IMR-90 (cell line): Measurements from ENCODE around the gene PPM1H. TPM values are rescaled to one million over a fixed set of nuclear protein-coding genes. Genes with fewer than 3 reads are reported as not detected.

Experiments used
- ATAC-seq: fragments of 200-7000 bp; cut with Tn5 transposase; 2 replicates; pipeline ENCODE4 v1.9.1; 2020; ENCODE audit warnings: low read depth, mild to moderate bottlenecking, moderate library complexity
- BruUV-seq: library from RNA; stranded (reverse); fragments of 400-500 nt; replicated peaks from 2 replicates; lab custom pipeline; 2021; lab: Mats Ljungman, UMichigan
- CTCF ChIA-PET: fragments of 300-600 bp; formaldehyde crosslinking; extraction: SDS; loops from one replicate; lab custom pipeline; 2021; ENCODE audit warnings: antibody characterized with exemption; lab: Yijun Ruan, JAX
- POLR2A ChIA-PET: fragments of 300-600 bp; sonication (Branson Sonifier 250); formaldehyde crosslinking; loops from one replicate; lab custom pipeline; 2022; ENCODE audit warnings: antibody characterized with exemption; ENCODE audit not compliant: unreplicated experiment; lab: Charles Lee
- DNase-seq: peaks from one replicate; pipeline ENCODE4 v3.0.0; 2013
- H2AFZ ChIP-seq: replicated peaks from 2 replicates; pipeline ENCODE3; 2013; ENCODE audit warnings: low read length, mild to moderate bottlenecking; ENCODE audit not compliant: poor library complexity
- H2AK5ac ChIP-seq: 2 replicates; pipeline ENCODE4 v1.6.1; 2013; ENCODE audit warnings: low read depth, low read length, inconsistent platforms
- H2AK9ac ChIP-seq: replicated peaks from 2 replicates; pipeline ENCODE3; 2013; ENCODE audit warnings: mild to moderate bottlenecking, low read depth, low read length, moderate library complexity; ENCODE audit not compliant: poor library complexity
- H2BK120ac ChIP-seq: 2 replicates; pipeline ENCODE4 v1.6.1; 2013; ENCODE audit warnings: low read depth, low read length, inconsistent platforms
- H2BK15ac ChIP-seq: 3 replicates; pipeline ENCODE4 v1.6.1; 2013; ENCODE audit warnings: low read depth, low read length, inconsistent platforms
- H2BK20ac ChIP-seq: 2 replicates; pipeline ENCODE4 v1.6.1; 2013; ENCODE audit warnings: low read depth, mild to moderate bottlenecking, inconsistent platforms, low read length, moderate library complexity
- H2BK5ac ChIP-seq: 2 replicates; pipeline ENCODE4 v1.6.1; 2013; ENCODE audit warnings: mild to moderate bottlenecking, low read depth, low read length, inconsistent platforms; ENCODE audit not compliant: poor library complexity, severe bottlenecking
- H3K14ac ChIP-seq: replicated peaks from 2 replicates; pipeline ENCODE4 v1.6.1; 2013; ENCODE audit warnings: low read depth, low read length, inconsistent platforms
- H3K18ac ChIP-seq: 2 replicates; pipeline ENCODE4 v1.6.1; 2013; ENCODE audit warnings: low read depth, low read length, control low read depth
- H3K23ac ChIP-seq: 2 replicates; pipeline ENCODE4 v1.6.1; 2013; ENCODE audit warnings: low read depth, low read length, inconsistent platforms
- H3K27ac ChIP-seq: 2 replicates; pipeline ENCODE4 v1.5.1; 2013; ENCODE audit warnings: mild to moderate bottlenecking, control low read depth, low read length; ENCODE audit not compliant: insufficient read depth
- H3K27me3 ChIP-seq: 2 replicates; pipeline ENCODE4 v1.6.1; 2013; ENCODE audit warnings: low read length; ENCODE audit not compliant: control insufficient read depth, insufficient read depth
- H3K36me3 ChIP-seq: 2 replicates; pipeline ENCODE4 v1.6.1; 2013; ENCODE audit warnings: low read length, mixed read lengths; ENCODE audit not compliant: control insufficient read depth, insufficient read depth
- H3K4ac ChIP-seq: 2 replicates; pipeline ENCODE4 v1.6.1; 2013; ENCODE audit warnings: low read depth, low read length, inconsistent platforms
- H3K4me1 ChIP-seq: 2 replicates; pipeline ENCODE4 v1.6.1; 2013; ENCODE audit warnings: low read length, mixed read lengths; ENCODE audit not compliant: control insufficient read depth, insufficient read depth
- H3K4me2 ChIP-seq: 2 replicates; pipeline ENCODE4 v1.6.1; 2013; ENCODE audit warnings: low read depth, mild to moderate bottlenecking, control low read depth, low read length, moderate library complexity
- H3K4me3 ChIP-seq: 2 replicates; pipeline ENCODE4 v1.5.1; 2013; ENCODE audit warnings: low read depth, mild to moderate bottlenecking, control low read depth, low read length, moderate library complexity; ENCODE audit not compliant: insufficient read depth
- H3K56ac ChIP-seq: 2 replicates; pipeline ENCODE4 v1.6.1; 2013; ENCODE audit warnings: low read length, inconsistent platforms; ENCODE audit not compliant: insufficient read depth; ENCODE audit errors: extremely low read depth
- H3K79me1 ChIP-seq, 2 experiments: 2 replicates each; pipeline ENCODE4 v1.6.1; 2013; ENCODE audit warnings: low read length in 2 of 2, inconsistent platforms in 1 of 2, low read depth in 1 of 2
- H3K9ac ChIP-seq: 2 replicates; pipeline ENCODE4 v1.6.1; 2013; ENCODE audit warnings: low read depth, low read length, control low read depth
- H3K9me1 ChIP-seq: 2 replicates; pipeline ENCODE4 v1.6.1; 2013; ENCODE audit warnings: low read length, inconsistent platforms; ENCODE audit not compliant: insufficient read depth
- H3K9me3 ChIP-seq: 2 replicates; pipeline ENCODE4 v1.6.1; 2013; ENCODE audit warnings: low read length; ENCODE audit not compliant: control insufficient read depth, insufficient read depth
- H4K20me1 ChIP-seq: 2 replicates; pipeline ENCODE4 v1.6.1; 2013; ENCODE audit warnings: low read length, inconsistent platforms; ENCODE audit not compliant: insufficient read depth
- H4K5ac ChIP-seq: 2 replicates; pipeline ENCODE4 v1.6.1; 2013; ENCODE audit warnings: mild to moderate bottlenecking, low read depth, low read length, control low read depth
- H4K8ac ChIP-seq, 2 experiments: 2 replicates each; pipeline ENCODE4 v1.6.1; 2013; ENCODE audit warnings: low read depth in 2 of 2, low read length in 2 of 2, control low read depth in 1 of 2, inconsistent platforms in 1 of 2
- H4K91ac ChIP-seq: 2 replicates; pipeline ENCODE4 v1.6.1; 2013; ENCODE audit warnings: low read depth, low read length, inconsistent platforms; ENCODE audit not compliant: insufficient read depth
- BHLHE40 ChIP-seq: fragments of 150-350 bp; IDR thresholded peaks from 2 replicates; pipeline ENCODE4 v1.6.1; 2016; ENCODE audit warnings: mild to moderate bottlenecking, low read depth, low read length
- CEBPB ChIP-seq: IDR thresholded peaks from 2 replicates; pipeline ENCODE4 v1.6.1; 2012; ENCODE audit warnings: low read depth, low read length, improper control_type of control experiment
- CHD1 ChIP-seq: IDR thresholded peaks from 2 replicates; pipeline ENCODE4 v1.6.1; 2012; ENCODE audit warnings: low read depth, low read length, improper control_type of control experiment
- CTCF ChIP-seq: conservative IDR thresholded peaks from 2 replicates; pipeline ENCODE4 v1.5.1; 2012; ENCODE audit warnings: mild to moderate bottlenecking, low read depth, low read length, improper control_type of control experiment
- ELK1 ChIP-seq: fragments of 150-350 bp; IDR thresholded peaks from 2 replicates; pipeline ENCODE4 v1.6.1; 2016; ENCODE audit warnings: low read depth, mild to moderate bottlenecking, low read length, moderate library complexity, borderline replicate concordance
- MAFK ChIP-seq: IDR thresholded peaks from 2 replicates; pipeline ENCODE4 v1.6.1; 2012; ENCODE audit warnings: low read depth, low read length, improper control_type of control experiment
- MAZ ChIP-seq: IDR thresholded peaks from 2 replicates; pipeline ENCODE4 v1.6.1; 2012; ENCODE audit warnings: low read depth, mild to moderate bottlenecking, low read length, improper control_type of control experiment, moderate library complexity, borderline replicate concordance
- MXI1 ChIP-seq: IDR thresholded peaks from 2 replicates; pipeline ENCODE4 v1.6.1; 2012; ENCODE audit warnings: low read depth, mild to moderate bottlenecking, low read length, moderate library complexity, borderline replicate concordance
- NFE2L2 ChIP-seq: fragments of 150-350 bp; IDR thresholded peaks from 2 replicates; pipeline ENCODE4 v1.6.1; 2016; ENCODE audit warnings: low read depth, mild to moderate bottlenecking, low read length
- POLR2A ChIP-seq: IDR thresholded peaks from 2 replicates; pipeline ENCODE4 v1.6.1; 2012; ENCODE audit warnings: mild to moderate bottlenecking, low read depth, low read length
- RAD21 ChIP-seq: IDR thresholded peaks from 2 replicates; pipeline ENCODE4 v1.6.1; 2012; ENCODE audit warnings: low read length, improper control_type of control experiment
- RCOR1 ChIP-seq: IDR thresholded peaks from 2 replicates; pipeline ENCODE4 v1.6.1; 2012; ENCODE audit warnings: mild to moderate bottlenecking, low read length, improper control_type of control experiment; ENCODE audit not compliant: insufficient replicate concordance
- SMC3 ChIP-seq: fragments of 150-350 bp; IDR thresholded peaks from 2 replicates; pipeline ENCODE4 v1.6.1; 2016; ENCODE audit warnings: low read depth, mild to moderate bottlenecking, antibody characterized with exemption, low read length, moderate library complexity
- USF2 ChIP-seq: fragments of 150-350 bp; IDR thresholded peaks from 2 replicates; pipeline ENCODE4 v1.6.1; 2017; ENCODE audit warnings: mild to moderate bottlenecking, antibody characterized with exemption, low read length, low read depth
- WGBS, 2 experiments: methylation state at CpG; one replicate each; pipeline versions ENCODE4 v1.1.5 to v1.1.7; 2013; ENCODE audit warnings: missing lambda C conversion rate in 2 of 2; ENCODE audit not compliant: insufficient read length in 1 of 2; ENCODE audit errors: extremely low coverage in 2 of 2; 5-methylcytosine and 5-hydroxymethylcytosine counted together
- dilution Hi-C: fragments of 300-500 bp; cut with HindIII; formaldehyde crosslinking; loops from one replicate; pipeline ENCODE4 v1.14.3; 2018; ENCODE audit warnings: low sequenced_read_pairs; ENCODE audit not compliant: unreplicated experiment
- in situ Hi-C: fragments of 300-500 bp; cut with MboI; formaldehyde crosslinking; loops from 3 replicates; pipeline ENCODE4 v1.14.3; 2019; ENCODE audit warnings: low sequenced_read_pairs, inconsistent platforms, mixed read lengths
- intact Hi-C: fragments of 100-400 bp; cut with micrococcal nuclease; formaldehyde crosslinking; loops from 2 replicates; pipeline ENCODE4 v1.10.0; 2022
- polyA plus RNA-seq, 3 experiments: library from polyadenylated mRNA; depleted of rRNA; stranded (reverse); fragments of >200 nt; gene quantifications; 2 replicates each; pipeline ENCODE4 v1.2.3, GENCODE V29; 2012; ENCODE audit warnings: low replicate concordance in 1 of 3
- total RNA-seq: library from RNA; depleted of rRNA; stranded (reverse); fragments of >200 nt; gene quantifications from 2 replicates; pipeline ENCODE4 v1.2.3, GENCODE V29; 2012

The PPM1H gene
- total and polyA plus RNA-seq, 2 of the 4 experiments (the other 2 are of a cell fraction): 0.14 to 0.18 TPM

GRCh38 chr12:62912644-62913043 lies 22.3 kb downstream of the PPM1H start:
- WGBS, 2 experiments: no CpG with 5 or more reads among the region's 4 CpGs
- Histone ChIP-seq H2BK20ac (no peak overlapping the region), H3K56ac (no peak overlapping the region), H3K18ac (no peak overlapping the region), H2AK9ac (no peak overlapping the region), H2BK15ac (no peak overlapping the region), H3K23ac (no peak overlapping the region), H3K36me3 (no peaks in the 10 kb centered on the region), H4K5ac (no peak overlapping the region), H2BK120ac (no peak overlapping the region), H3K4me3 (no peak overlapping the region), H3K4ac (no peak overlapping the region), H4K91ac (no peak overlapping the region), H3K9me3 (no peaks in the 10 kb centered on the region; the same call in 1 of the 2 replicates), H3K9ac (no peak overlapping the region), H3K27me3 (peaks cover 19% of the 10 kb centered on the region), H2BK5ac (no peak overlapping the region), H3K79me1 (no peaks in the 10 kb centered on the region), H3K27ac (no peak overlapping the region), H3K14ac (no peak overlapping the region), H3K4me2 (no peak overlapping the region), H4K8ac (no peak overlapping the region), H2AFZ (no peak overlapping the region), H3K4me1 (no peaks in the 10 kb centered on the region), H4K20me1 (no peaks in the 10 kb centered on the region), H3K9me1 (no peaks in the 10 kb centered on the region; the same call in 1 of the 2 replicates), H2AK5ac (no peak overlapping the region)
- intact Hi-C loops: no loop called here
- DNase-seq (no peak), ATAC-seq (no peak)
- POLR2A ChIA-PET: no interaction called here
- no peak for TF ChIP-seq MXI1
- TF ChIP-seq USF2: no peak
- TF ChIP-seq NFE2L2: no peak
- no peak for TF ChIP-seq BHLHE40
- TF ChIP-seq CTCF: no peak
- TF ChIP-seq SMC3: no peak
- TF ChIP-seq MAFK: no peak
- no peak for TF ChIP-seq CHD1
- TF ChIP-seq POLR2A: no peak
- no peak for TF ChIP-seq RAD21
- TF ChIP-seq RCOR1: no peak
- no peak for TF ChIP-seq MAZ
- no peak for TF ChIP-seq CEBPB
- no peak for TF ChIP-seq ELK1
- in situ Hi-C loops: no loop called here
- no TSS peak for BruUV-seq
- CTCF ChIA-PET: no interaction called here
- dilution Hi-C loops: no loop called here
